Ovary (tissue), 3 donors: ENCODE data around the gene GALP.
"Not testable (repeated sequence)": the region's sequence is repeated elsewhere in the genome, so short reads cannot be mapped to it uniquely, and the experiment has no call there.

Experiments
- EP300 ChIP-seq: sonication (generic); formaldehyde crosslinking; IDR thresholded peaks from one replicate; pipeline ENCODE4 v1.6.1; 2017; ENCODE audit warnings: antibody characterized with exemption
- POLR2A ChIP-seq: fragments of 450-650 bp; IDR thresholded peaks from one replicate; pipeline ENCODE4 v1.6.1; 2017; ENCODE audit warnings: antibody characterized with exemption, mild to moderate bottlenecking, moderate library complexity
- TF ChIP-seq, protein P1 (sequence below), 3 donors: fragments of 450-650 bp in 2 of 3; fragments of 200-600 bp in 1 of 3; IDR thresholded peaks; one replicate each; pipeline versions ENCODE4 v1.5.1 to v1.8.0; 2016 to 2022; ENCODE audit warnings: antibody characterized with exemption in 3 of 3, mild to moderate bottlenecking in 1 of 3
- donor health status: DM: no; HTN: no; CAD: no.

DNA sequence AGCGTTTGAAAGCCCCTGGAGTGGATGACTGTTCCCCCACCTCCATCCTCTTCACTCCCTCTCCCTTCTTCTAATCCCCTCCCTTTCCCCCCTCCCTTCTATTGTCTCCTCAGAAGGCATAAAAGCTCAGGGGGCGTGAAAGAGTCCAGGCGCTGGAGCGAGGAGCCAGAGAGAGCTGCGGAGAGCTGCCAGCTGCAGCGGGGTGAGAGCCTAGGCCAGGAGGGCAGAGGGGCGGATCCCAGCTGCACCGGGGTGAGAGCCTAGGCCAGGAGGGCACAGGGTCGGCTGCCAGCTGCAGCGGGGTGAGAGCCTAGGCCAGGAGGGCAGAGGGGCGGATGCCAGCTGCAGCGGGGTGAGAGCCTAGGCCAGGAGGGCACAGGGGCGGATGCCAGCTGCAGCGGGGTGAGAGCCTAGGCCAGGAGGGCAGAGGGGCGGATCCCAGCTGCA is at the start of gene GALP:
- TF ChIP-seq, protein P1, sequence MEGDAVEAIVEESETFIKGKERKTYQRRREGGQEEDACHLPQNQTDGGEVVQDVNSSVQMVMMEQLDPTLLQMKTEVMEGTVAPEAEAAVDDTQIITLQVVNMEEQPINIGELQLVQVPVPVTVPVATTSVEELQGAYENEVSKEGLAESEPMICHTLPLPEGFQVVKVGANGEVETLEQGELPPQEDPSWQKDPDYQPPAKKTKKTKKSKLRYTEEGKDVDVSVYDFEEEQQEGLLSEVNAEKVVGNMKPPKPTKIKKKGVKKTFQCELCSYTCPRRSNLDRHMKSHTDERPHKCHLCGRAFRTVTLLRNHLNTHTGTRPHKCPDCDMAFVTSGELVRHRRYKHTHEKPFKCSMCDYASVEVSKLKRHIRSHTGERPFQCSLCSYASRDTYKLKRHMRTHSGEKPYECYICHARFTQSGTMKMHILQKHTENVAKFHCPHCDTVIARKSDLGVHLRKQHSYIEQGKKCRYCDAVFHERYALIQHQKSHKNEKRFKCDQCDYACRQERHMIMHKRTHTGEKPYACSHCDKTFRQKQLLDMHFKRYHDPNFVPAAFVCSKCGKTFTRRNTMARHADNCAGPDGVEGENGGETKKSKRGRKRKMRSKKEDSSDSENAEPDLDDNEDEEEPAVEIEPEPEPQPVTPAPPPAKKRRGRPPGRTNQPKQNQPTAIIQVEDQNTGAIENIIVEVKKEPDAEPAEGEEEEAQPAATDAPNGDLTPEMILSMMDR (IDR thresholded peaks at IDR 0.05) = not testable (repeated sequence)
- not testable (repeated sequence) for TF ChIP-seq POLR2A, EP300
